NCI-H510A (cell line): ENCODE data around the gene ADAMTS9.

ENCODE experiments used
- DNase-seq: peaks from one replicate; lab custom pipeline; 2025; lab: John Stamatoyannopoulos, UW

ADAMTS9 gene

GRCh38 chr3:64687781-64688604 is at the start of gene ADAMTS9:
TSS of gene ADAMTS9 (minus strand) at chr3:64688000. CDS start at chr3:64687657, 343 bp downstream.
- no peak for DNase-seq

GRCh38 chr3:64732576-64732975 is 44.8 kb upstream of the ADAMTS9 start:
- no peak for DNase-seq

GRCh38 chr3:64730681-64731080 is 42.9 kb upstream of the ADAMTS9 start:
- DNase-seq = no peak

GRCh38 chr3:64728994-64729393 is 41.2 kb upstream of the ADAMTS9 start:
- DNase-seq = no peak

GRCh38 chr3:64728428-64728827 is 40.6 kb upstream of the ADAMTS9 start:
- no peak for DNase-seq

- no peak for DNase-seq
Measured at GRCh38 chr3:64726414-64727090, 38.8 kb upstream of the ADAMTS9 start.

GRCh38 chr3:64718976-64719375 is 31.2 kb upstream of the ADAMTS9 start:
- no peak for DNase-seq

- DNase-seq = no peak
Measured at GRCh38 chr3:64717872-64718613, 30.2 kb upstream of the ADAMTS9 start.

- no peak for DNase-seq
Measured at GRCh38 chr3:64717411-64717810, 29.6 kb upstream of the ADAMTS9 start.

GRCh38 chr3:64716110-64716710 is 28.4 kb upstream of the ADAMTS9 start:
- no peak for DNase-seq

GRCh38 chr3:64715211-64715982 is 27.6 kb upstream of the ADAMTS9 start:
- no peak for DNase-seq

GRCh38 chr3:64708456-64708855 is 20.7 kb upstream of the ADAMTS9 start:
- no peak for DNase-seq

GRCh38 chr3:64705946-64706345 is 18.1 kb upstream of the ADAMTS9 start:
- no peak for DNase-seq

GRCh38 chr3:64696896-64697295 is 9.1 kb upstream of the ADAMTS9 start:
- no peak for DNase-seq

- no peak for DNase-seq
Measured at GRCh38 chr3:64694114-64694513, 6.3 kb upstream of the ADAMTS9 start.

GRCh38 chr3:64693031-64693430 is 5.2 kb upstream of the ADAMTS9 start:
- no peak for DNase-seq

- no peak for DNase-seq
Measured at GRCh38 chr3:64691051-64691450, 3.3 kb upstream of the ADAMTS9 start.

GRCh38 chr3:64687086-64687780 is 567 bp downstream of the ADAMTS9 start:
- DNase-seq = no peak

GRCh38 chr3:64686446-64686908 is 1.3 kb downstream of the ADAMTS9 start:
- DNase-seq = no peak

- no peak for DNase-seq
Measured at GRCh38 chr3:64685800-64686445, 1.9 kb downstream of the ADAMTS9 start.
